Measurements from ENCODE around the gene ETAA1. TPM values are rescaled to one million over a fixed set of nuclear protein-coding genes. Genes with fewer than 3 reads are reported as not detected.

ETAA1 gene
- polyA plus RNA-seq, 6 donors from 2014 or later = 1.6 to 7.4 (median 6.1) TPM

DNA sequence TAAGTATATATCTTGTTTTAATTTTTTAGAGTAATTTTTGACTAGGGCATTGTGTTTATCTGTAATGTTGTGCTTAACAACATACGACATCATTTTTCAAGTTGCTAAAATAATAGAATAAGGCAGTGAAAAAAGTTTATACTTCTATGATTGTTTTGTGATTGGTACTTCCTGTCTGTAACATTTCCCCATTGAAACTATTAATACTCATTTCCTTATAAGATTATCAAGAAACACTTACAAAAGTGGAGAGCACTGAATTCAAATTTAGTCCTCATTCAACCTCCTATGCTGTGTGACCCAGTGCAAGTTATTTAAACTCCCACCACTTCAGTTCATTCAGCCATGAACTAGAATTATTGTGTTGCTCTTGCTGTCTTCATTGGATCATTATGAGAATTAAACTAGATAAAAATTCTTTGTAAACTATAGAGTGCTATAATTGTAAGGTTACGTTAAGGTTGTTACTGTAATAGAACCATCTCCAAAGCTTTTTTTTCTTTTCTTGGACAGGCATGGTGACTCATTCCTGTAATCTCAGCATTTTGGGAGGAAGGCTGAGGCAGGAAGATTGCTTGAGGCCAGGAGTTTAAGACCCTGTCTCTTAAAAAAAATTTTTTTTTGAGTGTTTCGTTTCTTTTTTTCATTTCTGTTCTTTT, 2.8 kb downstream of the ETAA1 start:
- Mint-ChIP-seq H3K4me3 (peak overlapping the region in 2 of 8 donors; percentile 10 to 78), H3K36me3 (peaks cover 9 to 16% of the 10 kb centered on the region in 2 donors), H3K4me1 (peaks cover 6 to 20% (median 19%) of the 10 kb centered on the region in 3 donors), H3K27ac (peak overlapping the region in 1 of 6 donors; percentile 43), H3K27me3 (no peaks in the 10 kb centered on the region), H3K9me3 (no peaks in the 10 kb centered on the region)
- no peak for ATAC-seq (ENCODE audit: low read depth in 2 of 2)
- no peak for DNase-seq

DNA sequence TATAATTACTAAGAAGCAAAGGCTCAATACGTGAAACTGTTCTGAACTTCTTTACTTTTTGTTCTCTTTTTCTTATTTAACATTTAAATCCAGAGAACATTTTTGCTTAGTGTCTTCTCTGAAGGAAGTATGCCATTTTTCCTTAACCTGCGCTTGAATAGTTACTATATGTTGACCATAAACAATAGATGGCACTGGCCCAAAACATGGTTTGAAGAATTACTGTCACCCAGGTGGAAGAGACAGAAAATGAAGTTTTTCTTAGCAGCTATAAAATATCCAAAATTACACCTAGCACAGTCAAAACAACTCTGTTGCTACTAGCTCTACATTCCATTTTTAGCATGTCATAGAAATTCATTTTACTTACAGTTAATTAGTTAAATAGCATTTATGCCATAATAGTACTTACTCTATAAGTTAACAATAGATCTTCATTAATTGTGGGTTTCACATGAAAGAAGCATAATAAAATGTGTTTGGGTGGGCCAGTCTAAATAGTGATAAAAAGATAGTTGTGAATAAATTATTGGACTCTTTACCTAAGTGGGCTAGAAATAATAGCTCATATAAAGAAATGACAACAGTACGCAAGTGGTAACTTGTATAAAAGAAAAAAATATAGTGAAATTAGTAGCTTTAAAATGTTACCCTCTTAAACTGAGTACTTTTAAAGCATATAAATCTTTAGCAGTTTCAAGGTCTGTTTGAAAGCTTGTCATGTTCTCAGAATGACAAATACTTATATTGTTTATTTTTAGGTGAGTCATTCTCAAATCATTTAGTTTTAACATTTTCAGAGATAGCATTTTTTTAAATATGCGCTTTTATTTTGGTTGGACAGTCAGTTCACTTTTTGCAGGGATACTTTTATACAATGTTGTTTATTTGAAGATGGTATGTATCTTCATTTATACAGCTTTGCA, 3.7 kb downstream of the ETAA1 start:
- no peaks in the 10 kb centered on the region for H3K9me3 Mint-ChIP-seq
- peaks cover 14 to 22% of the 10 kb centered on the region in 2 donors for H3K36me3 Mint-ChIP-seq
- peak overlapping the region in 1 of 8 donors; percentile 33 for H3K4me3 Mint-ChIP-seq
- ATAC-seq (ENCODE audit: low read depth in 2 of 2) (no peak), DNase-seq (no peak)
- peaks cover 6 to 22% (median 20%) of the 10 kb centered on the region in 3 donors for H3K4me1 Mint-ChIP-seq
- no peak overlapping the region for H3K27ac Mint-ChIP-seq
- no peaks in the 10 kb centered on the region for H3K27me3 Mint-ChIP-seq

DNA sequence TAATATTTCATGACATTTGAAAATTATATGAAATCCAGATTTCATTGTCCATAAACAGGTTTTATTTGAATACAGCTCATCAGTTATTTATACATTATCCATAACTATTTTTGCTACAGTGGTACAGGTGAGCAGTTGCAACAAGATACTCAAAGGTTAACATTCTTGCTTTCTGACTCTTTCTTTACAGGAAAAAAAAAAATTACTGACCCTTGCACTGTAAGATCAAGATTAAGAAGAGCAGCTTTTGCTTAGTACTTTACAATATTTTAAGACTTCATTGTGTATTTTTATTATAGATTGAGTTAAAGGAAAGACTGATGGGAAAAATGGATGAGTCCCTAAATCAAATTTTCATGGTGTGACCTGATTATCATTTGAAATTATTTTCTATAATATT, 11.2 kb downstream of the ETAA1 start:
- peaks cover 21 to 33% of the 10 kb centered on the region in 2 donors for H3K36me3 Mint-ChIP-seq
- H3K27me3 Mint-ChIP-seq = no peaks in the 10 kb centered on the region
- ATAC-seq (ENCODE audit: low read depth in 2 of 2) (no peak), DNase-seq (no peak)
- H3K9me3 Mint-ChIP-seq = no peaks in the 10 kb centered on the region
- H3K4me1 Mint-ChIP-seq = peaks cover 0 to 14% (median 5%) of the 10 kb centered on the region in 3 donors
- no peak overlapping the region for H3K27ac Mint-ChIP-seq
- no peak overlapping the region for H3K4me3 Mint-ChIP-seq

DNA sequence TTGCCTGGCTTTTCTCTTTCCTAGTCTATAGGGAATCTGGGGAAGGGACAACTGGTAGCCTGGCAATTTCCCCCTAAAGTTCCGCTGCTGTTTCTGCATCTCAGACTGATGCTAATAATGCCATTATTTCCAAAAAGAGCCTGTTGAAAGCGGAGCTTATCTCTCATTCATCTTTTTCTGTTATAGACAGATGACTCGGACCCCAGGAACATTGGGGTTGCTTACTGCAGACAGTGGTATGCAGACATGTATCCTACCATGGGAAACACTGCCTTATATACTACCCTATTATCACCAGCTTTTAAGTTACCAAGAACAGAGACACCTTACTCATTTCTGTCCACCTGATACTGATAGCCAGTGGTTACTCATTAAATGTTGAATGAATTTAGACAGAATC, 15.3 kb downstream of the ETAA1 start:
- ATAC-seq (ENCODE audit: low read depth in 2 of 2) = no peak
- peaks cover 0 to 8% of the 10 kb centered on the region in 2 donors for H3K36me3 Mint-ChIP-seq
- DNase-seq = no peak
- no peaks in the 10 kb centered on the region for H3K27me3 Mint-ChIP-seq
- peaks cover 0 to 2% (median 0%) of the 10 kb centered on the region in 7 donors for H3K9me3 Mint-ChIP-seq
- H3K4me1 Mint-ChIP-seq = no peaks in the 10 kb centered on the region
- H3K4me3 Mint-ChIP-seq = no peak overlapping the region
- H3K27ac Mint-ChIP-seq = no peak overlapping the region

DNA sequence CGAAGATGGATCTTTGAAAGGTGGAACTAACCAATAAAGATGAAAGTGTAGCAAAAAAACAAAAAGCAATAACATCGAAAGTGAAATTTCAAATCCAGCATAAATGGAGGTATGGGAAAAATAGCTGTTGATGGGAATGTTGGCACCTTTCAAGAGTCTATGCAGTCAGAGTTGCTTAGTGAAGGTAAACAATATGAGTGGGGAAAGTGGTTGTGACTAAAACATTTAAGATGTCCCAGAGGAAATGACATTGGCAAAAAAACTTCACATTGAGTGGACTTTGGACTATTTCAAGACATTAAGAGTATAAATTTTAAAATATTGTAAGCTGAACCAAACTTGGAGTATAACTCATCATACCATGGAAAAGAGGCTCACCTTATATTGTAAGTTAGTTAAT, 17.7 kb downstream of the ETAA1 start:
- H3K36me3 Mint-ChIP-seq = peaks cover 0 to 3% of the 10 kb centered on the region in 2 donors
- no peaks in the 10 kb centered on the region for H3K4me1 Mint-ChIP-seq
- H3K9me3 Mint-ChIP-seq = peaks cover 0 to 2% (median 0%) of the 10 kb centered on the region in 7 donors
- no peak overlapping the region for H3K27ac Mint-ChIP-seq
- DNase-seq = no peak
- no peaks in the 10 kb centered on the region for H3K27me3 Mint-ChIP-seq
- ATAC-seq (ENCODE audit: low read depth in 2 of 2) = no peak
- H3K4me3 Mint-ChIP-seq = no peak overlapping the region

DNA sequence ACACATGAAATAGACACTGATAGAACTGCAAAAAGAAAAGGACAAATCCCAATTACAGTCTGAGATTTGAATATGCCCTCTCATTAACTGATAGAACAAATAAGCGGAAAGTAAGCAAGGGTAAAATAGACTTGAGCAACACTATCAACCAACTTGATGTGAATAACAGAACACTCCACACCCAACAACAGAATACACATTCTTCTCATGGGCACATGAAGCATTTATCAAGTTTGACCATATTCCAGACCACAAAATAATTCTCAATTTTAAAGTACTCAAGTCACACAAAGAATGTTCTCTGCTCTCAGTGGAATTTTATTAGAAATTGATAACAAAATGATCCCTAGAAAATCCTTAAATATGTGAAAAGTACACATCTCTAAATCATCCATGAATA, 19.0 kb downstream of the ETAA1 start:
- Mint-ChIP-seq H3K27me3 (no peaks in the 10 kb centered on the region), H3K9me3 (peaks cover 0 to 2% (median 0%) of the 10 kb centered on the region in 7 donors), H3K36me3 (no peaks in the 10 kb centered on the region), H3K4me1 (no peaks in the 10 kb centered on the region), H3K4me3 (no peak overlapping the region), H3K27ac (no peak overlapping the region)
- DNase-seq (no peak), ATAC-seq (ENCODE audit: low read depth in 2 of 2) (no peak)

DNA sequence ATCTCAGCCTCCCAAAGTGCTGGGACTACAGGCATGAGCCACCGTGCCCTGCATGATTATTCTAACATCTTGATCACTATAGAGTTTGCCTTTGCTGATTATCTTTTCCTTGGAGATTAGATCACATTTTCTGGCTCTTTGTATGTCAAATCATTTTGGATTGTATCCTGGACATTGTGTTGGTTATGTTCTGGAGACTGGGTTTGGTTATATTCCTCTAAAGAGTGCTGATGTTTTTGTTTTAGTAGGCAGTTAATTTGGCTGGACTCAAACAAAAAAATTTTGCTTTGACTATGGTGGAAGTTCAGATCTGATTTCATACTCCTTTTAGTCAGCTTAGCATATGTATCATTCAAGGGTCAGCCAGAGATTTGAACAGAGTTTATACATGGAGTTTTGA, 26.4 kb downstream of the ETAA1 start:
- Mint-ChIP-seq H3K4me1 (no peaks in the 10 kb centered on the region), H3K27ac (no peak overlapping the region), H3K27me3 (peaks cover 0 to 8% (median 6%) of the 10 kb centered on the region in 3 donors), H3K9me3 (peaks cover 0 to 26% (median 18%) of the 10 kb centered on the region in 7 donors), H3K36me3 (no peaks in the 10 kb centered on the region), H3K4me3 (no peak overlapping the region)
- ATAC-seq (ENCODE audit: low read depth in 2 of 2) (no peak), DNase-seq (no peak)

GRCh38 chr2:67436221-67436620, 39.1 kb downstream of the ETAA1 start:
- ATAC-seq (ENCODE audit: low read depth in 2 of 2) = no peak

GRCh38 chr2:67437114-67437513, 40.0 kb downstream of the ETAA1 start:
- Mint-ChIP-seq H3K4me3 (no peak overlapping the region), H3K36me3 (peaks cover 0 to 6% of the 10 kb centered on the region in 2 donors), H3K27me3 (peaks cover 18 to 41% (median 28%) of the 10 kb centered on the region in 3 donors), H3K27ac (no peak overlapping the region), H3K4me1 (no peaks in the 10 kb centered on the region), H3K9me3 (peaks cover 3 to 15% (median 4%) of the 10 kb centered on the region in 7 donors)
- ATAC-seq (ENCODE audit: low read depth in 2 of 2) (no peak), DNase-seq (no peak)

More at GRCh38 chr2:67436221-67436620, 39.1 kb downstream of the ETAA1 start:
- peaks cover 3 to 17% (median 5%) of the 10 kb centered on the region in 7 donors for H3K9me3 Mint-ChIP-seq
- H3K4me3 Mint-ChIP-seq = peak overlapping the region in 1 of 8 donors; percentile 13
- no peak for DNase-seq
- H3K27ac Mint-ChIP-seq = no peak overlapping the region
- H3K27me3 Mint-ChIP-seq = peaks cover 13 to 36% (median 23%) of the 10 kb centered on the region in 3 donors
- no peaks in the 10 kb centered on the region for H3K4me1 Mint-ChIP-seq
- H3K36me3 Mint-ChIP-seq = peaks cover 0 to 6% of the 10 kb centered on the region in 2 donors

DNA sequence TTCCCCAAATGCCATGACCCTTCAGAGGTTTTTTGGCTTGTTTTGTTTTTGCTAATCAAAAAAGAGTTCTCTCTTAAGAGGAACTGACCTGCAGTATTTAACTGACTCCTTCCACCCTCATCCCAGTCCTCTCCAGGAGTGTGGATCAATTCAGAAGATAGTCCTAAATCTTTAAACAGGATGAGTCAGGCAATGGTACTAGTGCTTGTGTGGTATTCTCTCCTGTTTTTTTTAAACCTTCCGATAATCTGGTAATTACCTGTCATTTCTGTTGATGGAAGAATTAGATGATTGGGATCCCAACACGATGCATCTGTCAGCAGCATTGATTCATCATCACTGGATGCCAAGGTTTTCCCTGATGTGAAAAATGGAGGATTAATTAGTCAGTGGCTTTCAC, 41.2 kb downstream of the ETAA1 start:
- DNase-seq (no peak), ATAC-seq (ENCODE audit: low read depth in 2 of 2) (no peak)
- Mint-ChIP-seq H3K9me3 (peaks cover 0 to 4% (median 0%) of the 10 kb centered on the region in 7 donors), H3K27ac (no peak overlapping the region), H3K4me1 (no peaks in the 10 kb centered on the region), H3K27me3 (peaks cover 18 to 36% (median 22%) of the 10 kb centered on the region in 3 donors), H3K36me3 (no peaks in the 10 kb centered on the region), H3K4me3 (no peak overlapping the region)

GRCh38 chr2:67445652-67446268, 48.6 kb downstream of the ETAA1 start:
- Mint-ChIP-seq H3K9me3 (peaks cover 0 to 3% (median 0%) of the 10 kb centered on the region in 7 donors), H3K4me3 (no peak overlapping the region), H3K36me3 (no peaks in the 10 kb centered on the region), H3K4me1 (no peaks in the 10 kb centered on the region), H3K27ac (no peak overlapping the region), H3K27me3 (peaks cover 5 to 19% (median 10%) of the 10 kb centered on the region in 3 donors)
- ATAC-seq (ENCODE audit: low read depth in 2 of 2) = no peak
- no peak for DNase-seq

- peaks cover 0 to 3% (median 0%) of the 10 kb centered on the region in 7 donors for H3K9me3 Mint-ChIP-seq
- no peak overlapping the region for H3K4me3 Mint-ChIP-seq
Observed at GRCh38 chr2:67446491-67446911, 49.4 kb downstream of the ETAA1 start.

GRCh38 chr2:67448648-67449047, 51.5 kb downstream of the ETAA1 start:
- no peak overlapping the region for H3K27ac Mint-ChIP-seq

More at GRCh38 chr2:67446491-67446911, 49.4 kb downstream of the ETAA1 start:
- DNase-seq (no peak), ATAC-seq (ENCODE audit: low read depth in 2 of 2) (no peak)
- Mint-ChIP-seq H3K27ac (no peak overlapping the region), H3K27me3 (peaks cover 2 to 12% (median 5%) of the 10 kb centered on the region in 3 donors), H3K36me3 (no peaks in the 10 kb centered on the region), H3K4me1 (no peaks in the 10 kb centered on the region)

More at GRCh38 chr2:67448648-67449047, 51.5 kb downstream of the ETAA1 start:
- peaks cover 0 to 3% (median 0%) of the 10 kb centered on the region in 7 donors for H3K9me3 Mint-ChIP-seq
- H3K4me3 Mint-ChIP-seq = no peak overlapping the region
- DNase-seq (no peak), ATAC-seq (ENCODE audit: low read depth in 2 of 2) (no peak)
- H3K27me3 Mint-ChIP-seq = peaks cover 0 to 13% (median 8%) of the 10 kb centered on the region in 3 donors
- no peaks in the 10 kb centered on the region for H3K36me3 Mint-ChIP-seq
- H3K4me1 Mint-ChIP-seq = no peaks in the 10 kb centered on the region

Measured in naive B cell (primary cell).